DMS53 treated with DMSO at 0.1 percent for 48 hours (cell line): ENCODE results near the gene RBM27.
"Not testable (repeated sequence)": the region's sequence is repeated elsewhere in the genome, so short reads cannot be mapped to it uniquely, and the experiment has no call there.

Experiments used
- DNase-seq: peaks from one replicate; lab custom pipeline; 2025; ENCODE audit not compliant: unreplicated experiment; lab: John Stamatoyannopoulos, UW

RBM27 gene

DNA sequence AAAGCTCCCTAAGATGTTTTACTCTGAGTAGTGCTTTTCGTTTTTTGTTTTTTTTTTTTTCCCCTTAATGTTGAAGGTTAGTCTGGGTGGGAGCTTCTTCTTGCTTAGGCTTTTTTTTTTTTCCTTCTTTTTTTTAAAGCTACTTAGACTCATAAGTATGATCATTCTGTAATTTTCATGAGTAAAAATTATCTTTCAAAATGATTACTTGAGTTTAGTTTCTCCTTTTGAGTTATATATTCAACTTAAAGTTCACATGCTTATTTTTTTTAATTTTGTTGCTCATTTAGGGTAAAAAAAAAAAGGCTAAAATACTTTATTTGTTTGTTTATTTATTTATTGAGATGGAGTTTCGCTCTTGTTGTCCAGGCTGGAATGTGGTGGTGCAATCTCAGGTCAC lies 2.9 kb downstream of the RBM27 start:
- DNase-seq, result no peak

DNA sequence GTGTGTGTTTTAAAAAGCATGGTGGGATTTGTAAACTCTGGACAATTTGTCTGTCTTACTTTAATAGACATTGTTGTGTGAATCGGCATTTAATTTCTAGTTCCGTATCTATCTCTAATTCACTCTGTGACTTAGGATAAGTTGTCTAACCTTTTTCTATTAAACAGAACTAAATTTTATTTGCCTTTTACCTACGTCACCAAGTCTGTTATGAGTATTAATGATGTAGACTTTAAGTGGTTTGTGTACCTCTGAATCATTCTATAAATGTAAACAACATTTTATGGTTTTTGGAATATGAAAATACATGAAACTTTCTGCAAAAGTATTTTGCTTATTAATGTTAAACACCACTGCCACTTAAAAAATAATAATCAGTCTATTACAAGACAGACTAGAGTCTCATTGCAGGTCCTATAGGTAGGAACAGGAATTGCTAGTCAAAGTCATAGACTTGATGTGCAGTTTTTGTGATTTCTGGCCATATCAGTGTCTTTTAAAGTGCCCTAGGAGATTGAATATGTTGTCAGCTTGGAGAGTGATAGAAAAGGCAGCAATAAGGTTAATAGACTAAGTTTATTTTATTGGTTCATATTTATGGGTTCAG lies 5.6 kb downstream of the RBM27 start:
- no peak for DNase-seq

DNA sequence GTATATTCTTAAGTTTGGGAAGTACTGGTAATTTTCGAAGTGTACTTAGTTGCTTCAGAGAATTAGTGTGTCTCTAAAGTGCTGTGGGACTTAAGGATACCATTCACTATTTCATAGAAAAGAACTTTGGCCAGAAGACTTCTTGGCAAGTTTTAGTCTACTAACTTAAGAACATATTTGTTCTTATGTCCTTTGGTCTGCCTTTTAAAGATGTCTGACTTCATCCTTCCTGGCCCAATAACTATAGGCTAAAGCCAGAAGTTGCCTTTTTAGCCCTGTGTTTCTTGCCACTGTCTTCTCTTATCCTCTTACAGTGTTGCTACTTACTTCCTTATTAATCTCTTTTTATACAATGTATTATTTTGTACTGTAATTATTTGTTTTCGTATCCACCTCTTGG lies 6.3 kb downstream of the RBM27 start:
- DNase-seq, result no peak

DNA sequence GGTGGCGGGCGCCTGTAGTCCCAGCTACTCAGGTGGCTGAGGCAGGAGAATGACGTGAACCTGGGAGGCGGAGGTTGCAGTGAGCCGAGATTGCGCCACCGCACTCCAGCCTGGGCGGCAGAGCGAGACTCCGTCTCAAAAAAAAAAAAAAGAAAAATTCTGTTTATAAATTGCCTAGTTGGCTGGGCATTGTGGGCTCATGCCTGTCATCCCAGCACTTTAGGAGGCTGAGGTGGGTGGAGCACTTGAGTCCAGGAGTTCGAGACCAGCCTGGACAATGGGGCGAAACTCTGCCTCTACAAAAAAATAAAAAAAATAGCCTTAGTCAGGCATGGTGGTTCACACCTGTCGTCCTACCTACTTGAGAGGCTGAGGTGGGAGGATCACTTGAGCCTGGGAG lies 7.4 kb downstream of the RBM27 start:
- not testable (repeated sequence) for DNase-seq

DNA sequence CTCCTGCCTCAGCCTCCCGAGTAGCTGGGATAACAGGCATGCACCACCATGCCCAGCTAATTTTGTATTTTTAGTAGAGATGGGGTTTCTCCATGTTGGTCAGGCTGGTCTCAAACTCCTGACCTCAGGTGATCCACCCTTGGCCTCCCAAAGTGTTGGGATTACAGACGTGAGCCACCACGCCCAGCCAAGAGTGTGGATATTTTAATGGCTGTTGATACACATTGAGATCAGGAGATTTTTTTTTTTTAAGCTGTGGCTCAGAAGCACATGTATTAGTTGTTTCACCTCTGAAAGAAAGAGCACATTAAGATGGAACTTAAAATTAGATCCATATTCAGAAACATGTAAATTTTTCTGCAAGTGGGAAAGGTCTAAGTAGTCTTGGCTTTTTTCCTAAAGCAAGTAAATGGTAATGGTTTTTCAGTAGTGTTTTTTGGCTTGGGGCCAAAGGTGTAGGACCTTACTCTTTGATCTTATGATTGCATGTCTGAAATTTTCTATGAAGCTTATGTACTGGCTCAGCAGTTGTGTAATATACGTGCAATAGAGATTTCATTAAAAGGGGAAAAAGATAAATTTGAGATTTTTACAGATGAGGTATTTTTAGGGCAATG lies 9.9 kb downstream of the RBM27 start:
- peak; percentile 22 for DNase-seq

DNA sequence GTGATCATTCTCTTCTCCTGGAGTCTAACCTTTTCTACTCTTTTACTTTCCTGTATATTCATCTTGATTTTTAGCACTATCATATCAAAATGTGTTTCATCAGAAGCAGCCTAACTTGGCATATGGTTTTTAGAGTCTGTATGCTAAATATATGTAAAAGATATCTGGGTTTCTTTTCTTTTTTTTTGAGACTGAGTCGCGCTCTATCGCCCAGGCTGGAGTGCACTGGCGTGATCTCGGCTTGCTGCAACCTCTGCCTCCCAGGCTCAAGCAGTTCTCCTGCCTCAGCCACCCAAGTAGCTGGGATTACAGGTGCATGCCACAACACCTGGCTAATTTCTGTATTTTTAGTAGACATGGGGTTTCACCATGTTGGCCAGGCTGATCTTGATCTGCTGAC lies 11.5 kb downstream of the RBM27 start:
- not testable (repeated sequence) for DNase-seq

DNA sequence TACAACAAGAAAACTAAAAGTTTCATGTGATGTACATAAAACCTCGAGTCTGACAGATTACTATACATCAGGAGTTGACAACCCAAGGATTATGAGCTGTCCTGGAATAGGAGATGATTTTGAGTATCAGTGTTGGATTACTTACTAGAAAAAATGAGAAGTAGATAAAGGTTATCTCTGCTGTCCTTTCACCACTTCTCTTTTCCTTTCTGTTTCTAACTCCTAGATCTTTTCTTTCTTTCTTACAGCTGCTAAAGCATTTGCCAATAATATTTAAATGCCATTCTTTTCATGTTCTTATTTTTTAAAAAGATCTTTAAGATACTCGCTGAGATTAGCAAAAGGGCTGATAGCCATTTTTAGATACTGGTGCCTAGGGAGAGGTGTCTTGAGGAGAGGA lies 14.8 kb downstream of the RBM27 start:
- no peak for DNase-seq

DNA sequence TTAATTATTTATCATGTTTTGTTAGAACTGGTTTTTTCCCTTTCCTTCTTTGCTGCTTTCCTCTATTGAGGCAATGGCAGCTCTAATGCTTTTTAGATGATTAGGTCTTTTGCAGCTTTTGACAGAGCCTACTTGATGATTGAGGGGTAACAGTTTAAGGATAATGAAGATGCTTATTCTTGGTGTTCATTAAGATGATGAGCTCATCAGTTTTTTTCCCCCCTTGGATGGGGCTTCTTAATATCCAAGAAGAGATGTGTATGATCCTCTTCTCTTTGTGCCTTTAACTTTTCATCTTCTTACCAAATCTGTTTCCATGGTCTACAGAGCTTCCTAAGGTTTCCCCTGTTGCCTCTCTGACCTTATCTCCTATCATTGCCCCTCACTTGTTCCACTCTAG lies 15.8 kb downstream of the RBM27 start:
- no peak for DNase-seq

DNA sequence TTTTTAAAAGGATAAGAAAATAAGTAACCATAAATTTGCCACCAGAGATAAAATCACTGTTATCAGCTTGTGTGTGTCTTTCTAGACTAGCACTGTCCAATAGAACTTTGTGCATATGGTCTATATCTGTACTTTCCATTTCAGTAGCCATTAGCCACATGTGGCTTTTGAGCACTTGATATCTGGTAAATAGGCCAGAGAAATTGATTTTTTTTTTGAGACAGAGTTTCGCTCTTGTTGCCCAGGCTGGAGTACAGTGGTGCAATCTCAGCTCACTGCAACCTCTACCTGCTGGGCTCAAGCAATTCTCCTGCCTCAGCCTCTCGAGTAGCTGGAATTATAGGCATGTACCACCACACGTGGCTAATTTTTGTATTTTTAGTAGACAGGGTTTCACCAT lies 17.8 kb downstream of the RBM27 start:
- no peak for DNase-seq

DNA sequence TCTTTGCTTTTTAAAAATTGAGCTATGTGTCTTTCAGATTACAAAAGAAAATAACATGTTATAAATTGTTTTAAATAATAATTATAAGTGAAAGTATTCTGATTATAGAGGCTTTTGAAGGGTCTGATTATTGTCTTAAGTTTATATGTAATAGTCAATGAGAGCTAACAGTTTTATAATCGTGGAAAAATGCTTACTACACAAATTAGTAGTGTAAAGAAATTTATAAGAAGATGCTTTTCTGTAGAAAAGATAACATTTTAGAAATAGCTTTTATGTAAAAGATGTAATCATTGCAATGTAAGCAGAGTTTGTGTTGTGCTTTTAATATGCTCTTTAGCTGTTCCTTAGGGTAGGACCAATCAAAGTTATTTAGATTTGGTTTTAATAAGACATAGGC lies 18.6 kb downstream of the RBM27 start:
- DNase-seq, result no peak

DNA sequence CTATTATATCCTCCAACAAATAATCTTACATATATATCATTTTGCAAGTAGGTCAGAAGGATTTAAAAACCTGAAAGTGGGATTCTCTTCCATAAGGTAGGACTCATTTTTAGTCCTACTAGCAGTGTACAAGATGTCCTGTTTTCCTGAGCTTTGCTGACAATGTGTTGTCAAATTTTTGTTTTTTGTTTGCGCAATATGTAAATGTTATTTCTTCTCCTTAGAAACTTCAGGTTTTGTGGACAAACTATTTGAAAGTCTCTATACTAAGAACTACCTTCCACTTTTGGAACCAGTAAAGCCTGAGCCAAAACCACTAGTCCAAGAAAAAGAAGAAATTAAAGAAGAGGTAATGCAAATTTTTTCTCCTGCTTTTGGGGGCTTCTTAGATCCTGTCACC lies 19.8 kb downstream of the RBM27 start:
- DNase-seq, result no peak

DNA sequence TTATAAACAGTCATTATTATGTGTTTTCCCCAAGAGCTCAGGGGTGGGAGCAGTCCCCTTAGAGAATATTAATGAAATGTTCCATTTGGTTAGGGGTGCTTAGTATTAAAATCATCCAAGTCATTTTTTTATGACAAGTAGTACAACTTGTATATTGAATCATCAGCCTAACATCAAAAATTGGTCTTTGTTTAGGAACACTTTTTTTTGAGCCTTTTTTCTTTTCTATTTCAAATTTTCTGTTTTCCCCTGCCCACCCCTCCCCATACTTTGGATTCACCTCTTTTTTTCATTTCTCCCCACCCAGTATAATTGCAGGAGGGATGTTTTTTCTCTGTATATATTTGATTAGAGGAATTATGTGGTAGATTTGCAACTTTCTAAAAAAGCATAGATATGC lies 25.8 kb downstream of the RBM27 start:
- no peak for DNase-seq

DNA sequence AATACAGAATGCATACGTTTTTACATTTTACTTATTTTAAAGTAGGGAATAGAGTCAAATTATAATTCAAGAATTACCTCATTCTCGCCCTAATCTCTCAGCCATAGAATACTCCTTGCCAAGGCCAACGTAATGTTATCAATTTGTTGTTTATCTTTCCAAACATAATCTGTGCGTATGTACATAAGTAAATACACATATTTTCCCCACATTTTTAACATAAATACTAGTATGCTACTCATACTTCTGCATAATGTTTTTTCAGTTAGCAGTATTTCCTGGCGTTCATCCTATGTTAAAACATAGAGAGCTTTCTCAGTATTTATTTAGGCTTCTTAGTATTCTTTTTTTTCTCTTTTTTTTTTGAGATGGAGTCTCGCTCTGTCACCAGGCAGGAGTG lies 28.8 kb downstream of the RBM27 start:
- DNase-seq, result no peak

DNA sequence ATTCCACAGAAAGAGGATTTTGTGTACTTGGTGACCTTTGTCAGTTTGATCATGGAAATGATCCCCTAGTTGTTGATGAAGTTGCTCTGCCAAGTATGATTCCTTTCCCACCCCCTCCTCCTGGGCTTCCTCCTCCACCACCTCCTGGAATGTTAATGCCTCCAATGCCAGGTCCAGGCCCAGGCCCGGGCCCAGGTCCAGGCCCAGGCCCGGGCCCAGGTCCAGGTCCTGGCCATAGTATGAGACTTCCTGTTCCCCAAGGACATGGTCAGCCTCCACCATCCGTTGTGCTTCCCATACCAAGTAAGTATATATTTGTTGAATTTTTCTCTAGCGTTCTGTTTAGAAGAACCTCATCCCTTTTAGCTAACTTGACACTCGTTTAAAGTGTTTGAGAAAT lies 30.0 kb downstream of the RBM27 start:
- no peak for DNase-seq

DNA sequence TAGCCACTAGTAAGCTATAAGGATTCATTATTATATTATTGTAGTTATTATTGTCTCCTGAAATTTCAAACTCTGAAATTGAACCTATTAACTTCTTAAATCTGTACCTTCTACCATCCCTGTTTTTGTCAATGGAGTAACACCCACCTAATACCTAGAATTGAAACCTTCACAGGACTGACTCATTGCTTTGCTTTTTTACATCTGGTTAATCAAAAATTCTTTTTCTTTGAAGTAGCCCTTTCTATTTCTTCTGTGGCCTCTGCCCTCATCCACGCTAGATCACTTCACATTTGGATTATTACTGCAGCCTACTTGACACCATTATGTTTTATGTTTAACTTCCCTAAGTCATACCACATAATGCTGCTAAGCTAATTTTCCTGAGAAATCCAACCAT lies 35.6 kb downstream of the RBM27 start:
- no peak for DNase-seq

DNA sequence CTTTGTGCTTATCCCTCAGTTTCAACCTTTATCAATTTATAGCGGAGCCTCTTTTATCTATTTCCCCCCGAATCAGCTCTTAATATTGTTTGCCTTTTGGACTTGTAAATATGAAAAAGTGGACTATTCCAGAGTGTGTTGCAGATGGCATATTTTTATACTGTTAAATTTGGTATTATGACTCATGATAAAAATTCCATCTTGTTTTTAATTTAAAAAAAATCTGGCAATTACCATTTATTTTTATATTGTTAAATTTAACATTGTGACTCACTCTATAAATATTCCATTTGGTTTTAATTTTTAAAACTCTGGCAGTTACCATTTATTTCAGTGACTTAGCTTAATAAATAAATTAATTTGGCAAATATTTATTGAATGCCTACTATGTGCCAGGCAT lies 37.5 kb downstream of the RBM27 start:
- DNase-seq, result no peak

DNA sequence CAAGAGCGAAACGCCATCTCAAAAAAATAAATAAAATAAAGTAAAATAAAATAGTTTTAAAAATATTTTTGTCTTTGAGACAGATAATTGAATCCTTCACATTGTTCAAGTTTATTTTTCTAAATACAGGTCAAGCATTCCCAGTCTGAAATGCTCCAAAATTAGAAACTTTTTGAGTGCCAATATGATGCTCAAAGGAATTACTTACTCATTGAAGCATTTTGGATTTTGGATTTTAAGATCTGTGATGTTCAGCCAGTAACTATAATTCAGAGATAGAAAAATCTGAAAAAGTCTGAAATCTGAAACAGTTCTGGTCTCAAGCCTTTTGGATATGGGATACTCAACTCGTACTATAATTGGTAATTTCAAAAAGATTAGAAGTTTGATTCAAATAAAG lies 39.8 kb downstream of the RBM27 start:
- no peak for DNase-seq

DNA sequence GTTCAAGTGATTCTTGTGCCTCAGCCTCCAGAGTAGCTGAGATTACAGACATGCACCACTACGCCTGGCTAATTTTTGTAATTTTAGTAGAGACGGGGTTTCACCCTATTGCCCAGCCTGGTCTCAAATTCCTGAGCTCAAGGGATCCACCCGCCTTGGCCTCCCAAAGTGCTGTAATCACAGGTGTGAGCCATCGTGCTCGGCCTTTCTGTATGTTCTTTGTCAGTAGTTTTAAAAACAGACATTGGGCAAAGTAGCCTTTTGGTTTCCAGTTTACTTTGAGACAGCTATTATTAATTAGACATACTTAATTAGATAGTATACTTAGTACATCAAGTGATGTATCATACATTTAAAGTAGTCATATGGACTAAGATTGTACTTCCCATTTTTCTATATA lies 45.2 kb downstream of the RBM27 start:
- no peak for DNase-seq

DNA sequence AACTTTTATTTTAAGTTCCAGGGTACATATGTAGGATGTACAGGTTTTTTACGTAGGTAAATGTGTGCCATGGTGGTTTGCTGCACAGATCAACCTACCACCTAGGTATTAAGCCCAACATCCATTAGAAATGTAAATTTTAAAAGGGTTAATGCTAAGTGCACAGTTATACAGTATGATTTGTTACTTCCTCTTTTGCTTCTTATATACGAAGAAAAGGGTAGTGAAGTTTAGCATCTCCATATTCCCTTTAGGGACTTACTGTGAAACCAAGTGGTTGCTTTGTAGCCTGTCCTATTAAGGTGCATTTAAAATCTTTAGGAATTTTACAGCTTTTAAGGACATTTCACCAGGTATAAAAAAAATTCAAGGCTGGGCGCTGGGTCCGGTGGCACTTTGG lies 46.4 kb downstream of the RBM27 start:
- DNase-seq, result no peak
